ENCODE data around the gene RIOK3. TPM values are rescaled to one million over a fixed set of nuclear protein-coding genes. Genes with fewer than 3 reads are reported as not detected.

RIOK3 gene
- total RNA-seq, 1 experiment from 2014 or later = 19.4 TPM

DNA sequence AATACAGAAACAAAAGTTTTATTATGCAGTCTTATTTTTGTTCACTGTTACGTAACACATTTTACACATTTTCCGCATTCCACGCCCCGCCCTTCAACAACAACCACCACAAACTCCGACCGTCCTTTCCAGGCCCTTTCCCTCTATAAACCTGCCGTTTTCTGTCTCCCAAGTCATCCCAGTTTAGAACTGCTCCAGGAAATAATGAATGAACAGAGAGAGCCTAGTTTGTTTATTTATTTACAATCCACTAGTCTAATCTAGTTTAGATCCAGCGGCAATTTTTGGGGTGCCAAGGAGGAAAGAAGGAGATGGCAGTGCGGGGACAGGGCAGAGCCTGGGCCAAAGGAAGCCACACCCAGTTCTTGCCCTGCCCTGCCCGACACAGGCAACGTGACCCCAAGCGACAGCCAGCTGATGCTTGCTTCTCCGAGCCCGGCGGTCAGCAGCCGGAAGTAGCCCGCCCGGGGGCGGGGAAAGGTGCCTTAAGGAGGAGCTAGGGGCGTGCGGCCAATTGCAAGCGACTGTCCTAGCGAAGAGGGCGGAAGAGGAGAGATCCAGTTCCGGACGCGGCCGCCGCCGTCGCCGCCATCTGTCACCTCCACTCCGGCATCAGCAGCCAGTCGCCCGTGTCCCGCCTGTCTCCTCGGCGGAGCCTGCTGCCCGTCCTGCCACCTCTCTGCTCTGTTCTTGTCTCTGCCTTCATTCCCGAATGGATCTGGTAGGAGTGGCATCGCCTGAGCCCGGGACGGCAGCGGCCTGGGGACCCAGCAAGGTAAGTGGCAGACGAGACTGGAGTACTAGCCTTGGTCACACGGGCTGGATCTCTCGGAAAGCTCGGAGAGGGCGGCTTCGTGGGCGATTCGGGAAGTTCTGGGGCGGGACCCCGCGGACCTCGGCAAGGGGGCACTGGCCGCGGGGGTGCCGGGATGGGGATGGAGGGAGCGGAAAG, at the start of gene RIOK3 (continued):
- TF ChIP-seq, protein P1, sequence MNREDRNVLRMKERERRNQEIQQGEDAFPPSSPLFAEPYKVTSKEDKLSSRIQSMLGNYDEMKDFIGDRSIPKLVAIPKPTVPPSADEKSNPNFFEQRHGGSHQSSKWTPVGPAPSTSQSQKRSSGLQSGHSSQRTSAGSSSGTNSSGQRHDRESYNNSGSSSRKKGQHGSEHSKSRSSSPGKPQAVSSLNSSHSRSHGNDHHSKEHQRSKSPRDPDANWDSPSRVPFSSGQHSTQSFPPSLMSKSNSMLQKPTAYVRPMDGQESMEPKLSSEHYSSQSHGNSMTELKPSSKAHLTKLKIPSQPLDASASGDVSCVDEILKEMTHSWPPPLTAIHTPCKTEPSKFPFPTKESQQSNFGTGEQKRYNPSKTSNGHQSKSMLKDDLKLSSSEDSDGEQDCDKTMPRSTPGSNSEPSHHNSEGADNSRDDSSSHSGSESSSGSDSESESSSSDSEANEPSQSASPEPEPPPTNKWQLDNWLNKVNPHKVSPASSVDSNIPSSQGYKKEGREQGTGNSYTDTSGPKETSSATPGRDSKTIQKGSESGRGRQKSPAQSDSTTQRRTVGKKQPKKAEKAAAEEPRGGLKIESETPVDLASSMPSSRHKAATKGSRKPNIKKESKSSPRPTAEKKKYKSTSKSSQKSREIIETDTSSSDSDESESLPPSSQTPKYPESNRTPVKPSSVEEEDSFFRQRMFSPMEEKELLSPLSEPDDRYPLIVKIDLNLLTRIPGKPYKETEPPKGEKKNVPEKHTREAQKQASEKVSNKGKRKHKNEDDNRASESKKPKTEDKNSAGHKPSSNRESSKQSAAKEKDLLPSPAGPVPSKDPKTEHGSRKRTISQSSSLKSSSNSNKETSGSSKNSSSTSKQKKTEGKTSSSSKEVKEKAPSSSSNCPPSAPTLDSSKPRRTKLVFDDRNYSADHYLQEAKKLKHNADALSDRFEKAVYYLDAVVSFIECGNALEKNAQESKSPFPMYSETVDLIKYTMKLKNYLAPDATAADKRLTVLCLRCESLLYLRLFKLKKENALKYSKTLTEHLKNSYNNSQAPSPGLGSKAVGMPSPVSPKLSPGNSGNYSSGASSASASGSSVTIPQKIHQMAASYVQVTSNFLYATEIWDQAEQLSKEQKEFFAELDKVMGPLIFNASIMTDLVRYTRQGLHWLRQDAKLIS (CRISPR knock-in tag; IDR thresholded peaks at IDR 0.05; ENCODE audit: borderline replicate concordance) = no peak
- TF ChIP-seq PRDM15 (CRISPR knock-in tag; IDR thresholded peaks at IDR 0.05) (0 out of 2 replicates have a peak, but pooled peaks have one; percentile 35), OVOL2 (CRISPR knock-in tag; IDR thresholded peaks at IDR 0.05; ENCODE audit: borderline replicate concordance) (no peak), ETV6 (CRISPR knock-in tag; IDR thresholded peaks at IDR 0.05) (no peak), KAT7 (CRISPR knock-in tag; IDR thresholded peaks at IDR 0.05; ENCODE audit: borderline replicate concordance) (no peak), SOX15 (CRISPR knock-in tag; IDR thresholded peaks at IDR 0.05) (no peak), SMAD3 (CRISPR knock-in tag; IDR thresholded peaks at IDR 0.05; ENCODE audit: borderline replicate concordance) (no peak), PRRX2 (CRISPR knock-in tag; IDR thresholded peaks at IDR 0.05) (no peak), ZNF317 (CRISPR knock-in tag; IDR thresholded peaks at IDR 0.05; ENCODE audit: borderline replicate concordance, low read depth) (no peak), RELA (CRISPR knock-in tag; IDR thresholded peaks at IDR 0.05; ENCODE audit: borderline replicate concordance) (no peak), ZNF532 (CRISPR knock-in tag; IDR thresholded peaks at IDR 0.05; ENCODE audit: borderline replicate concordance) (no peak), ZNF671 (CRISPR knock-in tag; IDR thresholded peaks at IDR 0.05) (no peak), ELF4 (CRISPR knock-in tag; IDR thresholded peaks at IDR 0.05; ENCODE audit: low read depth) (no peak), E2F4 (CRISPR knock-in tag; IDR thresholded peaks at IDR 0.05; ENCODE audit: borderline replicate concordance, low read depth) (no peak), ZNF263 (CRISPR knock-in tag; IDR thresholded peaks at IDR 0.05; ENCODE audit: low read depth) (no peak), FOXJ3 (CRISPR knock-in tag; IDR thresholded peaks at IDR 0.05; ENCODE audit: borderline replicate concordance) (no peak), FOXP4 (CRISPR knock-in tag; IDR thresholded peaks at IDR 0.05) (peak; percentile 58; the same call in 1 of the 2 replicates), JUN (CRISPR knock-in tag; IDR thresholded peaks at IDR 0.05) (no peak), TCF7 (CRISPR knock-in tag; IDR thresholded peaks at IDR 0.05; ENCODE audit: low read depth) (no peak)
- TF ChIP-seq, protein P2, sequence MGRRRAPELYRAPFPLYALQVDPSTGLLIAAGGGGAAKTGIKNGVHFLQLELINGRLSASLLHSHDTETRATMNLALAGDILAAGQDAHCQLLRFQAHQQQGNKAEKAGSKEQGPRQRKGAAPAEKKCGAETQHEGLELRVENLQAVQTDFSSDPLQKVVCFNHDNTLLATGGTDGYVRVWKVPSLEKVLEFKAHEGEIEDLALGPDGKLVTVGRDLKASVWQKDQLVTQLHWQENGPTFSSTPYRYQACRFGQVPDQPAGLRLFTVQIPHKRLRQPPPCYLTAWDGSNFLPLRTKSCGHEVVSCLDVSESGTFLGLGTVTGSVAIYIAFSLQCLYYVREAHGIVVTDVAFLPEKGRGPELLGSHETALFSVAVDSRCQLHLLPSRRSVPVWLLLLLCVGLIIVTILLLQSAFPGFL (CRISPR knock-in tag; IDR thresholded peaks at IDR 0.05; ENCODE audit: borderline replicate concordance) = no peak
- TF ChIP-seq, protein P3, sequence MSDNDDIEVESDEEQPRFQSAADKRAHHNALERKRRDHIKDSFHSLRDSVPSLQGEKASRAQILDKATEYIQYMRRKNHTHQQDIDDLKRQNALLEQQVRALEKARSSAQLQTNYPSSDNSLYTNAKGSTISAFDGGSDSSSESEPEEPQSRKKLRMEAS (CRISPR knock-in tag; IDR thresholded peaks at IDR 0.05) = peak; percentile 69
